AG04450 (cell line): ENCODE data around the gene WDFY3. TPM values are rescaled to one million over a fixed set of nuclear protein-coding genes. Genes with fewer than 3 reads are reported as not detected.

Experiments
- CTCF ChIA-PET: fragments of 300-600, 350-600 bp; formaldehyde crosslinking; extraction: SDS; loops from one replicate; lab custom pipeline; 2022; ENCODE audit warnings: antibody characterized with exemption, inconsistent platforms; lab: Charles Lee
- POLR2A ChIA-PET: fragments of 350-600 bp; formaldehyde crosslinking; extraction: SDS; loops from one replicate; lab custom pipeline; 2021; ENCODE audit warnings: antibody characterized with exemption, inconsistent platforms; lab: Yijun Ruan, JAX
- DNase-seq: peaks from one replicate; pipeline ENCODE4 v3.0.0-alpha.2; 2011; ENCODE audit warnings: low read depth, low spot score
- H3K27ac ChIP-seq: one replicate; pipeline ENCODE4 v1.5.1; 2012; ENCODE audit warnings: low read depth, low read length, control low read depth
- H3K27me3 ChIP-seq: one replicate; pipeline ENCODE4 v1.6.0; 2012; ENCODE audit warnings: low read length; ENCODE audit not compliant: control insufficient read depth, insufficient read depth
- H3K4me3 ChIP-seq: 2 replicates; pipeline ENCODE4 v1.5.1; 2011; ENCODE audit warnings: mild to moderate bottlenecking, low read depth, low read length, control low read depth
- H3K9me3 ChIP-seq: 2 replicates; pipeline ENCODE4 v1.5.1; 2012; ENCODE audit warnings: low read length; ENCODE audit not compliant: control insufficient read depth, insufficient read depth
- CTCF ChIP-seq: IDR thresholded peaks from 2 replicates; pipeline ENCODE4 v1.5.1; 2011; ENCODE audit warnings: low read depth, low read length, control low read depth, inconsistent platforms
- polyA plus RNA-seq: library from polyadenylated mRNA; depleted of rRNA; stranded (reverse); fragments of >200 nt; gene quantifications from 2 replicates; pipeline ENCODE4 v1.2.3, GENCODE V29; 2011

Gene WDFY3
- polyA plus RNA-seq, 1 experiment = 31.5 TPM

- ChIA-PET POLR2A (no interaction called here), CTCF (no interaction called here)
- Histone ChIP-seq H3K4me3 (no peak overlapping the region), H3K27ac (no peak overlapping the region), H3K9me3 (no peaks in the 10 kb centered on the region), H3K27me3 (no peaks in the 10 kb centered on the region)
- no peak for TF ChIP-seq CTCF
- no peak for DNase-seq
These were observed 90.7 kb downstream of the WDFY3 start for GRCh38 chr4:84875636-84876371.

- no peaks in the 10 kb centered on the region for H3K9me3 ChIP-seq
- no peaks in the 10 kb centered on the region for H3K27me3 ChIP-seq
- ChIA-PET POLR2A (no interaction called here), CTCF (no interaction called here)
- DNase-seq = no peak
- H3K27ac ChIP-seq = no peak overlapping the region
- H3K4me3 ChIP-seq = no peak overlapping the region
- TF ChIP-seq CTCF = no peak
These were observed 91.9 kb downstream of the WDFY3 start for GRCh38 chr4:84874619-84875018.

GRCh38 chr4:84870398-84871163 is 95.9 kb downstream of the WDFY3 start:
- DNase-seq = peak; percentile 20
- Histone ChIP-seq H3K9me3 (no peaks in the 10 kb centered on the region), H3K27me3 (no peaks in the 10 kb centered on the region), H3K27ac (peak overlapping the region; percentile 67), H3K4me3 (no peak overlapping the region)
- ChIA-PET POLR2A (no interaction called here), CTCF (no interaction called here)
- no peak for TF ChIP-seq CTCF

GRCh38 chr4:84866295-84866694 is 100.2 kb downstream of the WDFY3 start:
- no peak for DNase-seq
- POLR2A ChIA-PET = no interaction called here

More at GRCh38 chr4:84866295-84866694, 100.2 kb downstream of the WDFY3 start:
- Histone ChIP-seq H3K27ac (no peak overlapping the region), H3K4me3 (no peak overlapping the region), H3K27me3 (no peaks in the 10 kb centered on the region), H3K9me3 (no peaks in the 10 kb centered on the region)
- no peak for TF ChIP-seq CTCF
- CTCF ChIA-PET = no interaction called here
